NOMO-1 treated with dmso at 0.1 percent for 144 hours (cell line): Measurements from ENCODE around the gene EPB41L1.

Source experiments
- DNase-seq: peaks from one replicate; lab custom pipeline; 2025; ENCODE audit not compliant: unreplicated experiment; lab: John Stamatoyannopoulos, UW

Gene EPB41L1

DNA sequence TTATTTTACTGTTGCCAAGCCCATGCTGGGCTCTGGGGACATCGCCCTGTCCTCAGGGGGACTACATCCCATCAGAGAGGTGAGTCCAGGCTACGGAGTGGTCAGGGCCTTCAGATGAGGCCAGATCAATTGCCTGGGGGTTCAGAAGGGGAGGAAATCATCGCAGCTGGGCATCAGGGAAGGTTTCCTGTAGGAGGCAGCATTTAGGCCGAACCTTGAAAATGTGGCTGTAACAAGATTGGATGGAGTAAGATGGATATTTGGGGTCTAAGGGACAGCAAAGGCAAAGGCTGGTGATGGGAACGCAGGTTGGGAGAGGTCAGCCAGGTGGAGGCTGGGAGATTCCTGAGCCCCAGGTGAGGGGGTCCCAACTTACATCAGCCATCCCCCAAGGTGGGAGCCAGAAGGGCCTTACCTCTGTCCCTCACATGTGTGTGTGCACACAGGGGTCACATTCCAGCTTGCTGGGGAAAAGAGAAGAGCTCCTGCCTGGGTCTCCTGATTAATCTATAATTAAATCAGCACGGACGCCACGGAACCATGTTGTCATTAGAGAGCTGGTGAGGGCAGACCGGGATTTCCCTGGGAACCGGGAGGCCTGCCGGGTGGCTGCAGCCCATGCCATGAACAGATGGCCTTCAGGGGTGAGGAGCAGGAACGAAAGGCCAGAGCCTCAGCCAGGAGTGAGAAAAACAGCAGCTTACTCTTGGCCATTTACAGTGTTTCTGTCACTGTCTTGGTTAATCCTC is 121.1 kb downstream of the EPB41L1 start:
- no peak for DNase-seq

DNA sequence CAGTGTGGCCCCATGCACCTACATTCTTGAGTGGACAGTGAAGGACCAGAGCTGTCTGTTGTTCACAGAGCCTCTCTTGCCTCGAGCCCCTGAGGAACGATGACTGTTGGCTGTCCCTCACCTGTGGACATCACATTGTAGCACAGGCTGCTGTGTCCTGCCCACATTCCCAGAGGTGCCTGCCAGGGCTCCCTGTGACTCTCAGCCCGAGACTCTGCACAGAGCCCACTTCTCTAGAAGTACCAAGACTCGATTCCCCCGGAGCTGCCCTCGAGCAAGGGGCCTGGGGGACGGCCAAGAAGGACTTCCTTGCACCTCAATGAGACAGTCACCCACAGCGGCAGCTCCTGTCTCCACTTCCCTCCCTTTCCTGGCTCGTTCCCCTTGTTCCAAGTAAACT is 123.0 kb downstream of the EPB41L1 start:
- no peak for DNase-seq

DNA sequence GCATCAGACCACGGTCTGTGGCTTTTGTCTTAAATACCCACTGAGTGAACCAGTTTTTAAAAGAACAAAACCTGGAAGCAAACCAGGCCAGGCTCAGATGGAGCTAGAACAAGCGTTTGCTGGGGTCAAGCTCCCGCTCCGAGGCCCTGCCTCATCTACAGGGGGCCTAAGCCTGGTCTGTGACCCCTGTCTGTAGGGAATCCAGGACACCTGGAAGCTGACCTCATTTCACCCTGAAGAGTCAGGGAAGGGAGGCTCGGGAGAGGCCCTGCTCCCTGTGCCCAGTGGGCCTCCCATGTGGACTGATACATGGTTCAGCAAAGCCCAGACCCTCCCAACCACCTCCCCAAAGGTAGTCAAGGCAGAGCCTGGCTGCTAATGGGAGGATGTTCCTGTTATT is 124.8 kb downstream of the EPB41L1 start:
- no peak for DNase-seq

DNA sequence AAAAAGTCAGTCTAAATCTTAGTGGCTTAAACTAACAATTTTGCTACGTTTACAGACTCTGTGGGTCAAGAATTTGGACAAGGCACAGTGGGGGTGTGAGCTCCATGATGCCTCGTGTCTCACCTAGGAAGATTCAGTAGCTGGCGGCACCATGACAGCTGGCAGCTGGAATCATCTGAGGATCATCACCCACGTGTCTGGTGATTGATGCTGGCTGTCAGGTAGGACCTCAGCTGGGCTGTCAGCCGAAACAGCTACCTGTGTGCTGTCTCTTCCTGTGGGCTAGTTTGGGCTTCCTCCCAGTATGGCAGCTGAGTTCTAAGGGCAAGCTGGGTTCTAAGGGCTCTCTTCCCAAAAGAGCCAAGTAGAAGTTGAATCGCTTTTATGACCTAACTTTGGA is 125.2 kb downstream of the EPB41L1 start:
- DNase-seq, result no peak

DNA sequence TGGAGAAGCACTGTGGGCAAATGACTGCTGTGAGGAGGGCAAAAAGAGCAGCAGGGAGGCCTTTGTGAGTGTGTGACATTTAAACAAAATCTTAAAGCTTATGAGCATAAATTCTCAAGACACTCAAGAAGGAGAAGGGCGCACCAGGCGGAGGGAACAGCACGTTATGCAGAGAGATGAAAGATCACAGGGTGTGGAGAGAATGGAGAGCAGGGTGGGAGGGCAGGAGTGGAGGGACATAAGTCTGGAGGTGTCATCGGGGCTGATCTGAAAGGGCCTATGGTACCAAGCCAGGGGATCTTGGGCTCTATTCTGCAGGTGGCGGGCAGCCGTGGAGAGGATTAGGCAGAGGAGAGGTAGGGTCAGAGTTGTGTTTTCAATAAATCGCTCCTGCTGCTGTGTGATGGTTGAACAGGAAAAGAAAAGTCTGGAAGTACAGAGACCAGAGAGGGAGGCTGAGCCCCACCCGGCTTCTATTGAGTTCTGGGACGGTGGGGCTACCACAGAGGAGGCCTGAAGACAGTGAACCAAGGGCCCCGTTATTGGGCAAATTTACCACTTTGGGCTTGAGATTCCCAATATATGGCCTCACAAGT is 127.3 kb downstream of the EPB41L1 start:
- DNase-seq, result no peak
